Stimulated activated CD4-positive, alpha-beta T cell treated with anti-CD3 and anti-CD28 coated beads, Interleukin-15, amount 100 ng/mL, for 48 hours (primary cell): ENCODE measurements around the gene NWD2.
"Not testable (repeated sequence)": the region's sequence is repeated elsewhere in the genome, so short reads cannot be mapped to it uniquely, and the experiment has no call there.

ENCODE experiments used
- DNase-seq, 2 donors: peaks; one replicate each; pipeline ENCODE4 v3.0.0-alpha.2; 2020; ENCODE audit warnings: low read depth in 2 of 2

The NWD2 gene

GRCh38 chr4:37392521-37393255 lies 148.1 kb downstream of the NWD2 start:
- DNase-seq: no peak

DNA sequence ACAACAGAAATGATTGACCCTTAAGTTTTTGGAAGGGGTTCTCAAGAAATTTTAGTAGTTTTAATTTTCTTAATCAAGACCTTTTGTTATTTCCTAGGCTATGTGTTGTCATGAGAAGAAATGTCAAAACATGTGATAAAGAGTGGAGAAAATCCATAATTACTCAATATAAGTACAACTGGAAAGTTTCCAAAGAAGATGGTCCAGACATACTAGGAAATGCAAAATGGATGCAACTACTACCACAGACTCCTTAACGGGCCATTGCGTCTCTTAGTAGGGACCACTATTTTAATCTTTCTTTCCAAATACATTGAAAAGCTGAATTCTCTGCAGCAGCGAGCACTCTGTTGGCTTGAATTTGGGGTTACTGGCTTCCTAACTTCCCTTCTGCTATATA lies 148.8 kb downstream of the NWD2 start:
- DNase-seq: no peak

GRCh38 chr4:37393889-37394288 lies 149.3 kb downstream of the NWD2 start:
- no peak for DNase-seq

GRCh38 chr4:37397505-37397904 lies 153.0 kb downstream of the NWD2 start:
- DNase-seq: no peak

- DNase-seq: no peak
Observed at GRCh38 chr4:37400241-37400881, 155.8 kb downstream of the NWD2 start.

- DNase-seq: not testable (repeated sequence)
Observed at GRCh38 chr4:37407938-37408826, 163.6 kb downstream of the NWD2 start.

- not testable (repeated sequence) for DNase-seq
Observed at GRCh38 chr4:37413612-37414011, 169.1 kb downstream of the NWD2 start.

DNA sequence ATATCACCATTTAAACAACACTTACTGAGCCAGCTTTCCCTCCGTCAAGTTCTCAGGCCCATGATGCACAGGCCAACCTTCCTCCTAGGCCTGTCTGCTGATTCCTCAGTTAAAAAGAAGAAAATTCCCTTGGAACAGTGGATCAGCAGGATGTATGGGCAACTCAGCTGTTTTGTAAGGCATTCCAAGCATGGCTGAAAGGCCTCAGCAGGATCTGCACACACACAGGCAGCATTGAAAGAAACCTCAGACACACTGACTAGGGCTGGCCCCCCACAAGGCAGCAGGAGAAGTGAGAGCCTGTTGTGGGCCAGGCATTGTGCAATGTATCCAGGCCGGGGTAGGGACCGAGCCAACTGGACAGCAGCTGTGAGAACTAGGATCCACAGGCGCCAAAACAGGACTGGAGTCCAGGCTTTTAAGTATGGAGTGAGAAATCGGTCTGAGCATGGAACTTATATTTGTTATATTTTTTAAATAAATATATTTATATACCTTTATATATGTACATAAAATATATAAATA lies 171.4 kb downstream of the NWD2 start:
- no peak for DNase-seq

GRCh38 chr4:37421614-37422013 lies 177.1 kb downstream of the NWD2 start:
- no peak for DNase-seq

DNA sequence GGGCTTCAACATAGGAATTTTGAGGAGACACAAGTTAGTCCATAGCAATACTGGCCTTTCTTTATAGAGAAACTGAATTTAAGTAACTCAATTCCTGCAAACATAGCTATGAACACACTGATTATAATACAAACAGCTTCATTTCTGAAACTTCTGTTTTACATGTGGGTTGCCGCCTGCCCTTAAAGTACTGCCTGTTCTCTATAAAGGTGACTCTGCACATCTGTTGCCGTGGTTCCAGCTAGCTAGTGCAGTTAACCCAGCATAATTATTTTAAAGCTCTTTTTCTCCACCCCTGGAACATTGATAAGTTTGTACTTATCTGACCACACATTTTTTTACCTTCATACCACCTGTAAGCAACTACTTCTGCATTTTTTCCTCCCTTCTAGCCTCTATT lies 177.6 kb downstream of the NWD2 start:
- DNase-seq: no peak

GRCh38 chr4:37422638-37423037 lies 178.1 kb downstream of the NWD2 start:
- no peak for DNase-seq

DNA sequence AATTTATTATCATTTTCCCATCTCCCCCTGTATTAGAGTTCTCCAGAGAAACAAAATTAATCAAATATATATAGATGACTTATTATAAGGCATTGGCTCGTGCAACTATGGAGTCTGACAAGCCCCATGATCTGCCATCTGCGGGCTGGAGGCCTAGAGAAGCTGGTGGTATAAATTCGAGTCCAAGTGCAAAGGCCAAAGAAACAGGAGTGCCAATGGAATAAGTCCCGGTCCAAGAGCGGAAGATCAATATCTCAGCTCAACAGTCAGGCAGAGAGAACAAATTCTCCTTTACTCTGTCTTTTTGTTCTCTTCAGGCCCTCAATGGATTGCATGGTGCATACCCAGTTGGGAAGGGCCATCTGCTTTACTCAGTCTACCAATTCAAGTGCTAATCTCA lies 178.8 kb downstream of the NWD2 start:
- DNase-seq: no peak

- no peak for DNase-seq
Observed at GRCh38 chr4:37424753-37425152, 180.2 kb downstream of the NWD2 start.

DNA sequence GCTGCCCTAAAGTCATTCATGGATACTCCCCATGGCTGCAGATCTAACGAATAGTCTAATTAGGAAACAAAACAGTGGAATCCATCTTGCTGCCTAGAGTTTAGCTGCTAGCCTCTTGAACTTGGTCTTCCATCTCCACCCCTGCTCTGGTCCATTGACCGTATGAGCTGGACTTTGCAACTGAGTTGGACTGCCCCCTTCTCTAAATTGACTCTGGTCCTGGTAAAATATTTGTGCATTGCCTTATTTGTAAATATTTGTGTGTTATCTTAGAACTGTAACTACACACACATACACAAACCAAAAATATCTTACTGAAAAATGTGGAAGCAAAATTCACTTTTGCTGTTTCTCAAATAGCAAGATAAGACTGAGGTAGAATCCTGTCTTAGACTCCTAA lies 181.3 kb downstream of the NWD2 start:
- DNase-seq: no peak

DNA sequence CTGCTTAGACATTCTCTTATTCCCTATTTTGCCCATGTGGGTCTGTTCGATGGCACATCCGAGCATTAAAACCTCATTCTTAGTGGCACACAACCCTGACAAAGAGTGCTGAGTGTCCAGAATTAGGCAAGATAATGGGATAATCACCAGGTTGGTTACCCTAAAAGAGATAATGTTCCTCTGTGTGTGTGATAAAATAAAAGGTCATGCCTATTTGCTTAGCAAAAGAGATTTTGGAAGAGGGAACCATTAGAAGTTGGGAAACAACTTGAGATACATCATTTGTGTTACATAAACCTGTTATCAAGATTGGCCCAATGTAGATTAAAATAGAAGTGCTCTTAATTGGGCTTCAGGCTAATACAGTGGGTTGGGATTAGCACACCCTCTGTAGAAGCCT lies 182.7 kb downstream of the NWD2 start:
- DNase-seq: no peak

DNA sequence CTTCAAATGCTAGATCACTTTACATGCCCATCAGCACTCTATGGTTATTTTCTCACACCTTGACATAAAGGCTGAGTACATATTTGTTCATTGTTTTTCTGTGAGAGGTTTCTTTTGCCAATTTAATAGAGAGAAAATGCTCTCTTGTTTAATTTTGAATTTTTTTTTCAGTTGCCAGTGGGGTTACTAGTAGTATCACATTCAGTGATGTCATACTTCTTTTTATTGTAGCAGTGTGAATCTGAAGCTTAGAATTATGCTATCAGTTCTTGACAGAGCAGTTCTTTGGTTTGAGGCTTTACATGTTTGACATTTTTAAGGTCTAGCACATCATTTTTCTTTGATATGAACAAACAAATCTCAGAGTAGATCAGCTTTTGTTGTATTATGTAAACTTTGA lies 185.4 kb downstream of the NWD2 start:
- DNase-seq: no peak

- DNase-seq: no peak
Observed at GRCh38 chr4:37430718-37431416, 186.3 kb downstream of the NWD2 start.

DNA sequence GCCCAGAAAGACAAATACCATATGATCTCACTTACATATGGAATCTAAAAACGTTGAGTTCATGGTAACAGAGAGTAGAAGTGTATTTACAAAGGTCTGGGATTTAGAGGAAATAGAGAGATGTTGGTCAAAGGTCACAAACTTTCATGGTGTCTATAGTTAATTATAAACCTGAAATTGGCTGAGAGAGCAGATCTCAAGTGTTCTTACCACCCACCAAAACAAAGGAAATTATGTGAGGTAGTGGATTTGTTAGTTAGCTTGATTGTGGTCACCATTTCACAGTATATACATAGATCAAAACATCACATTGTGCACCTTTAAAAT lies 186.8 kb downstream of the NWD2 start:
- DNase-seq: no peak

DNA sequence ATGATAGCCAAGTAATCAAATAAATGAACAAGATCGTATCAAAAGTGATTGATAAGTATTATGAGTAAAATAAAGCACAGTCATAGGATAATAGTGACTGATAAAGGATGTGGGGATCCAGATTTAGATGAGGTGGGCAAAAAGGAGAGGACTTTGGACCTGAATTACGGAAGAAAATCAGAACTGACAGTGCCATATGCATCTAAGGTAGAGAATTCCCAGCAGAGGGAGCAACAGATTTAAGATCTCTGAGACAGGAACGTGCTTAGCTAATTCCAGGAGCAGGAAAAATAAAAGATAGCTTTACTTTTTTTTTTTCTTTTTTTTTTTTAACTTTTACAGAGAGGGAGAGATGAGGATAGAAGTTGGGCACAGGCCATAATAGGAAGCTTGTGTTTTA lies 189.9 kb downstream of the NWD2 start:
- no peak for DNase-seq

DNA sequence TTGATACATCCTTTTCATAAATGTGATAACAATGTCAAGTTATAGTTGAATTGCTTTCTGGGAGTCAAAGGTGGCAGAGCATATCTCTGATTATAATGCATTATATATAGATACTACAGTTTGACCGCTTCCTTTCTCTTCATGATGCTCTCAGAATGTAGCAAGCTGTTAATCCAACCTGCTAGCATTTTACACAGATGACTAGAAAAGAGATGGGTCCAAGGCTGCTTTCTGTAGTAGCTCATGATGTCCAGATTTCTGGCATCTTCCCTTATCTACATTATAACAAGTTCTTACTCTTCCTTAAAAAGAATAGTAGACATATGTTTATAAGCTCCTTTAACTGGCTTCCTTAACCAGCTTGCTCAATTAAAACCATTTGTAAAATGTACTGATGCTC lies 192.0 kb downstream of the NWD2 start:
- no peak for DNase-seq

GRCh38 chr4:37437163-37437562 lies 192.6 kb downstream of the NWD2 start:
- no peak for DNase-seq
